GM10847 (cell line): ENCODE results near the gene PAH.

ENCODE experiments used
- POLR2A ChIP-seq: IDR thresholded peaks from 2 replicates; pipeline ENCODE4 v1.6.1; 2011; ENCODE audit not compliant: insufficient read length; ENCODE audit errors: extremely low read depth

PAH gene

GRCh38 chr12:102917026-102917787, at the start of gene PAH:
Gene PAH (minus strand): TSS chr12:102917244. CDS start chr12:102917130, 114 bp downstream.
- TF ChIP-seq POLR2A = no peak

- no peak for TF ChIP-seq POLR2A
Measured at GRCh38 chr12:102966200-102966863, 49.3 kb upstream of the PAH start.

- TF ChIP-seq POLR2A = no peak
Measured at GRCh38 chr12:102965281-102966155, 48.5 kb upstream of the PAH start.

GRCh38 chr12:102964872-102965271, 47.8 kb upstream of the PAH start:
- no peak for TF ChIP-seq POLR2A

- no peak for TF ChIP-seq POLR2A
Measured at GRCh38 chr12:102963796-102964195, 46.8 kb upstream of the PAH start.

GRCh38 chr12:102962986-102963385, 45.9 kb upstream of the PAH start:
- TF ChIP-seq POLR2A = no peak

GRCh38 chr12:102962532-102962931, 45.5 kb upstream of the PAH start:
- TF ChIP-seq POLR2A = no peak

- TF ChIP-seq POLR2A = no peak
Measured at GRCh38 chr12:102961466-102961855, 44.4 kb upstream of the PAH start.

- TF ChIP-seq POLR2A = no peak
Measured at GRCh38 chr12:102960766-102961465, 43.9 kb upstream of the PAH start.

- TF ChIP-seq POLR2A = no peak
Measured at GRCh38 chr12:102959391-102959790, 42.3 kb upstream of the PAH start.

- TF ChIP-seq POLR2A = no peak
Measured at GRCh38 chr12:102958830-102959176, 41.8 kb upstream of the PAH start.

GRCh38 chr12:102958073-102958829, 41.2 kb upstream of the PAH start:
- TF ChIP-seq POLR2A = no peak

GRCh38 chr12:102957339-102958050, 40.5 kb upstream of the PAH start, which contains the start of gene ASCL1:
Gene ASCL1 (plus strand): TSS chr12:102957674. CDS start chr12:102958245, 571 bp downstream.
- no peak for TF ChIP-seq POLR2A
